HepG2 (cell line): ENCODE data around the gene CASP3. TPM values are rescaled to one million over a fixed set of nuclear protein-coding genes. Genes with fewer than 3 reads are reported as not detected.

ENCODE experiments used
- ATAC-seq: fragments of 200-7000 bp; cut with Tn5 transposase; 3 replicates; pipeline ENCODE4 v1.9.1; 2020; ENCODE audit warnings: mild to moderate bottlenecking, moderate library complexity
- BruUV-seq: library from RNA; stranded (reverse); fragments of 400-500 nt; replicated peaks from 2 replicates; lab custom pipeline; 2021; lab: Mats Ljungman, UMichigan
- CTCF ChIA-PET: fragments of 300-600 bp; formaldehyde crosslinking; extraction: SDS; loops from one replicate; lab custom pipeline; 2021; ENCODE audit warnings: low total read pairs, inconsistent platforms, low intra/inter-chr PET ratio; lab: Yijun Ruan, JAX
- POLR2A ChIA-PET: fragments of 350-600 bp; sonication (Branson Sonifier 250); formaldehyde crosslinking; loops from one replicate; lab custom pipeline; 2020; ENCODE audit warnings: antibody characterized with exemption, inconsistent platforms; lab: Yijun Ruan, JAX
- DNase-seq: peaks from one replicate; pipeline ENCODE4 v3.0.0-alpha.2; 2015; ENCODE audit warnings: low spot score
- FAIRE-seq: peaks from 3 replicates; lab custom pipeline; 2011; peaks lifted over from hg19 to GRCh38; lab: Jason Lieb, UNC
- H2AFZ ChIP-seq: one replicate; pipeline ENCODE4 v1.6.1; 2011; ENCODE audit warnings: low read length, inconsistent platforms
- H3K27ac ChIP-seq: fragments of 300-600 bp; 3 replicates; pipeline ENCODE4 v1.8.0; 2011; ENCODE audit warnings: mixed run types, mild to moderate bottlenecking, mixed read lengths, low read length, inconsistent platforms; ENCODE audit not compliant: insufficient read depth; ENCODE audit errors: extremely low read length
- H3K27me3 ChIP-seq, 2 experiments: fragments of 200-600 bp in 1 of 2; 2 replicates in 1 of 2; 3 replicates in 1 of 2; pipeline versions ENCODE4 v1.6.0 to v1.8.0; 2011; ENCODE audit warnings: low read length in 2 of 2, mild to moderate bottlenecking in 2 of 2, moderate library complexity in 2 of 2, inconsistent platforms in 1 of 2; ENCODE audit not compliant: insufficient read depth in 2 of 2, control insufficient read depth in 1 of 2
- H3K36me3 ChIP-seq, 2 experiments: fragments of 200-600 bp in 1 of 2; replicated peaks in 1 of 2; 2 replicates in 1 of 2; 3 replicates in 1 of 2; pipeline versions ENCODE4 v1.5.1 to v1.8.0; 2011; ENCODE audit warnings: low read length in 2 of 2, inconsistent platforms in 1 of 2; ENCODE audit not compliant: insufficient read depth in 2 of 2, control insufficient read depth in 1 of 2
- H3K4me1 ChIP-seq: 2 replicates; pipeline ENCODE4 v1.5.1; 2012; ENCODE audit warnings: low read length, inconsistent platforms; ENCODE audit not compliant: insufficient read depth
- H3K4me2 ChIP-seq: 2 replicates; pipeline ENCODE4 v1.6.0; 2011; ENCODE audit warnings: low read depth, low read length, inconsistent platforms
- H3K4me3 ChIP-seq, 3 experiments: fragments of 200-600 bp in 1 of 3; sonication (generic), shearing (Covaris generic) in 1 of 3; replicated peaks in 1 of 3; 2 replicates each; pipeline ENCODE4 v1.5.1; 2011 to 2016; ENCODE audit warnings: low read length in 3 of 3, inconsistent platforms in 2 of 3, low read depth in 2 of 3, mild to moderate bottlenecking in 2 of 3, control low read depth in 1 of 3, mixed read lengths in 1 of 3; ENCODE audit not compliant: insufficient read depth in 1 of 3
- H3K79me2 ChIP-seq: one replicate; pipeline ENCODE4 v1.6.1; 2011; ENCODE audit warnings: low read length, inconsistent platforms; ENCODE audit not compliant: insufficient read depth
- H3K9ac ChIP-seq: 2 replicates; pipeline ENCODE4 v1.6.0; 2011; ENCODE audit warnings: mild to moderate bottlenecking, low read depth, low read length, inconsistent platforms; ENCODE audit not compliant: insufficient read depth
- H3K9me3 ChIP-seq: 2 replicates; pipeline ENCODE4 v1.5.1; 2012; ENCODE audit warnings: mild to moderate bottlenecking, low read length
- H4K20me1 ChIP-seq: 2 replicates; pipeline ENCODE4 v1.6.0; 2011; ENCODE audit warnings: inconsistent platforms, mild to moderate bottlenecking, low read length, moderate library complexity; ENCODE audit not compliant: insufficient read depth
- ADNP ChIP-seq: sonication (generic); formaldehyde crosslinking; IDR thresholded peaks from 2 replicates; pipeline ENCODE4 v1.4.0; 2020; ENCODE audit warnings: missing genetic modification reagents
- AGO1 ChIP-seq: fragments of 200-400 bp; formaldehyde crosslinking; IDR thresholded peaks from 2 replicates; pipeline ENCODE4 v1.6.1; 2017; ENCODE audit warnings: mild to moderate bottlenecking, low read depth, low read length, moderate library complexity; ENCODE audit not compliant: poor library complexity, severe bottlenecking
- CEBPB ChIP-seq: IDR thresholded peaks from 2 replicates; pipeline ENCODE4 v1.6.1; 2011; ENCODE audit warnings: low read depth, low read length, improper control_type of control experiment, borderline replicate concordance
- GRHL1 ChIP-seq: sonication (generic); formaldehyde crosslinking; conservative IDR thresholded peaks from 2 replicates; pipeline ENCODE4 v1.8.0; 2022; ENCODE audit warnings: missing genetic modification reagents
- JUNB ChIP-seq: sonication (generic); formaldehyde crosslinking; IDR thresholded peaks from 2 replicates; pipeline ENCODE4 v1.8.0; 2022; ENCODE audit warnings: missing genetic modification reagents, mild to moderate bottlenecking, borderline replicate concordance
- PPARG ChIP-seq: conservative IDR thresholded peaks from 2 replicates; pipeline ENCODE4 v1.6.1; 2016; ENCODE audit warnings: missing biosample characterization, missing genetic modification reagents
- SRSF4 ChIP-seq: fragments of 200-400 bp; formaldehyde crosslinking; IDR thresholded peaks from one replicate; pipeline ENCODE4 v1.6.1; 2018; ENCODE audit warnings: mild to moderate bottlenecking, low read depth, low read length, moderate library complexity; ENCODE audit not compliant: poor library complexity, severe bottlenecking
- THAP11 ChIP-seq: IDR thresholded peaks from 2 replicates; pipeline ENCODE4 v1.6.1; 2016; ENCODE audit warnings: missing biosample characterization, missing genetic modification reagents
- ZNF143 ChIP-seq: sonication (generic); formaldehyde crosslinking; IDR thresholded peaks from 2 replicates; pipeline ENCODE4 v1.4.0; 2020; ENCODE audit warnings: missing genetic modification reagents
- ZNF33B ChIP-seq: sonication (generic); formaldehyde crosslinking; IDR thresholded peaks from 2 replicates; pipeline ENCODE4 v1.5.1; 2020; ENCODE audit warnings: mild to moderate bottlenecking, missing genetic modification reagents
- ZNF781 ChIP-seq: sonication (generic); formaldehyde crosslinking; IDR thresholded peaks from 2 replicates; pipeline ENCODE4 v1.5.1; 2020; ENCODE audit warnings: borderline replicate concordance, mild to moderate bottlenecking, missing genetic modification reagents; ENCODE audit errors: not compliant biosample characterization
- WGBS: methylation state at CpG from one replicate; pipeline ENCODE4 v1.1.6; 2017; ENCODE audit warnings: low lambda C conversion rate; 5-methylcytosine and 5-hydroxymethylcytosine counted together
- in situ Hi-C: cut with HindIII; loops from 2 replicates; pipeline ENCODE4 v1.10.0; 2017; ENCODE audit warnings: low pct_unique_long_range_greater_than_20kb; ENCODE audit not compliant: extremely low pct_ligation_motif_present
- intact Hi-C: fragments of 100-400 bp; cut with micrococcal nuclease; formaldehyde crosslinking; loops from one replicate; pipeline ENCODE4 v1.10.0; 2022; ENCODE audit not compliant: unreplicated experiment
- polyA plus RNA-seq, 8 experiments: library from polyadenylated mRNA; depleted of rRNA in 3 of 8; stranded (reverse) in 7 of 8; unstranded in 1 of 8; fragments of >200 nt; fragmentation: Illumina TruSeq in 4 of 8; extraction: Trizol in 4 of 8; gene quantifications; 2 replicates each; pipeline versions ENCODE4 v1.2.1 to v1.2.3, GENCODE V29; 2011 to 2016; ENCODE audit warnings: low read depth in 4 of 8, missing spikeins in 1 of 8, mixed read lengths in 1 of 8; ENCODE audit not compliant: insufficient read depth in 1 of 8
- total RNA-seq, 5 experiments: library from RNA; depleted of rRNA; stranded (reverse); fragments of >200 nt; fragmentation: Illumina TruSeq; extraction: Trizol; gene quantifications; 2 replicates each; pipeline ENCODE4 v1.2.3, GENCODE V29; 2016; ENCODE audit warnings: low read depth in 1 of 5
- TF ChIP-seq, protein P1 (sequence below): sonication (generic); formaldehyde crosslinking; IDR thresholded peaks from 2 replicates; pipeline ENCODE4 v1.4.0; 2020; ENCODE audit warnings: missing genetic modification reagents, borderline replicate concordance
- TF ChIP-seq, protein P2 (sequence below): sonication (generic); formaldehyde crosslinking; IDR thresholded peaks from 2 replicates; pipeline ENCODE4 v1.9.0; 2021; ENCODE audit warnings: missing genetic modification reagents, mild to moderate bottlenecking, borderline replicate concordance

CASP3 gene
- total and polyA plus RNA-seq, 2 of the 13 experiments (the other 11 are each of a cell fraction or from before 2014, with no cell fraction given), result 26.0 to 77.8 TPM

- TF ChIP-seq, protein P1, sequence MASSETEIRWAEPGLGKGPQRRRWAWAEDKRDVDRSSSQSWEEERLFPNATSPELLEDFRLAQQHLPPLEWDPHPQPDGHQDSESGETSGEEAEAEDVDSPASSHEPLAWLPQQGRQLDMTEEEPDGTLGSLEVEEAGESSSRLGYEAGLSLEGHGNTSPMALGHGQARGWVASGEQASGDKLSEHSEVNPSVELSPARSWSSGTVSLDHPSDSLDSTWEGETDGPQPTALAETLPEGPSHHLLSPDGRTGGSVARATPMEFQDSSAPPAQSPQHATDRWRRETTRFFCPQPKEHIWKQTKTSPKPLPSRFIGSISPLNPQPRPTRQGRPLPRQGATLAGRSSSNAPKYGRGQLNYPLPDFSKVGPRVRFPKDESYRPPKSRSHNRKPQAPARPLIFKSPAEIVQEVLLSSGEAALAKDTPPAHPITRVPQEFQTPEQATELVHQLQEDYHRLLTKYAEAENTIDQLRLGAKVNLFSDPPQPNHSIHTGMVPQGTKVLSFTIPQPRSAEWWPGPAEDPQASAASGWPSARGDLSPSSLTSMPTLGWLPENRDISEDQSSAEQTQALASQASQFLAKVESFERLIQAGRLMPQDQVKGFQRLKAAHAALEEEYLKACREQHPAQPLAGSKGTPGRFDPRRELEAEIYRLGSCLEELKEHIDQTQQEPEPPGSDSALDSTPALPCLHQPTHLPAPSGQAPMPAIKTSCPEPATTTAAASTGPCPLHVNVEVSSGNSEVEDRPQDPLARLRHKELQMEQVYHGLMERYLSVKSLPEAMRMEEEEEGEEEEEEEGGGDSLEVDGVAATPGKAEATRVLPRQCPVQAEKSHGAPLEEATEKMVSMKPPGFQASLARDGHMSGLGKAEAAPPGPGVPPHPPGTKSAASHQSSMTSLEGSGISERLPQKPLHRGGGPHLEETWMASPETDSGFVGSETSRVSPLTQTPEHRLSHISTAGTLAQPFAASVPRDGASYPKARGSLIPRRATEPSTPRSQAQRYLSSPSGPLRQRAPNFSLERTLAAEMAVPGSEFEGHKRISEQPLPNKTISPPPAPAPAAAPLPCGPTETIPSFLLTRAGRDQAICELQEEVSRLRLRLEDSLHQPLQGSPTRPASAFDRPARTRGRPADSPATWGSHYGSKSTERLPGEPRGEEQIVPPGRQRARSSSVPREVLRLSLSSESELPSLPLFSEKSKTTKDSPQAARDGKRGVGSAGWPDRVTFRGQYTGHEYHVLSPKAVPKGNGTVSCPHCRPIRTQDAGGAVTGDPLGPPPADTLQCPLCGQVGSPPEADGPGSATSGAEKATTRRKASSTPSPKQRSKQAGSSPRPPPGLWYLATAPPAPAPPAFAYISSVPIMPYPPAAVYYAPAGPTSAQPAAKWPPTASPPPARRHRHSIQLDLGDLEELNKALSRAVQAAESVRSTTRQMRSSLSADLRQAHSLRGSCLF (CRISPR knock-in tag), result no peak
- no peak for TF ChIP-seq AGO1
Observed at GRCh38 chr4:184666670-184667069, 17.4 kb upstream of the CASP3 start (continued).

- no peak for FAIRE-seq
- Histone ChIP-seq H3K9me3 (no peaks in the 10 kb centered on the region), H2AFZ (no peak overlapping the region), H3K36me3 (peaks cover 4 to 12% of the 10 kb centered on the region in 2 experiments; a peak in 2 of 5 replicates), H3K27ac (no peak overlapping the region), H4K20me1 (no peaks in the 10 kb centered on the region), H3K4me2 (no peak overlapping the region), H3K4me3 (no peak overlapping the region), H3K9ac (no peak overlapping the region), H3K79me2 (no peaks in the 10 kb centered on the region), H3K4me1 (no peaks in the 10 kb centered on the region), H3K27me3 (no peaks in the 10 kb centered on the region)
- ATAC-seq, result peak; percentile 50; the same call in 2 of the 3 replicates
- WGBS, result 80% methylated on average over 6 of the region's 6 CpGs
- CTCF ChIA-PET, result no interaction called here
- intact Hi-C loops (no loop called here), in situ Hi-C loops (no loop called here)
- BruUV-seq, result no TSS peak
- no peak for DNase-seq
- POLR2A ChIA-PET, result interaction anchor here (0.7 kb wide), 1 partner anchor 716 kb away, joined by 3 read pairs; no protein-coding TSS in a partner anchor
- TF ChIP-seq ADNP (CRISPR knock-in tag), result no peak
- TF ChIP-seq JUNB (CRISPR knock-in tag), result no peak
- no peak for TF ChIP-seq SRSF4
- TF ChIP-seq, protein P2, sequence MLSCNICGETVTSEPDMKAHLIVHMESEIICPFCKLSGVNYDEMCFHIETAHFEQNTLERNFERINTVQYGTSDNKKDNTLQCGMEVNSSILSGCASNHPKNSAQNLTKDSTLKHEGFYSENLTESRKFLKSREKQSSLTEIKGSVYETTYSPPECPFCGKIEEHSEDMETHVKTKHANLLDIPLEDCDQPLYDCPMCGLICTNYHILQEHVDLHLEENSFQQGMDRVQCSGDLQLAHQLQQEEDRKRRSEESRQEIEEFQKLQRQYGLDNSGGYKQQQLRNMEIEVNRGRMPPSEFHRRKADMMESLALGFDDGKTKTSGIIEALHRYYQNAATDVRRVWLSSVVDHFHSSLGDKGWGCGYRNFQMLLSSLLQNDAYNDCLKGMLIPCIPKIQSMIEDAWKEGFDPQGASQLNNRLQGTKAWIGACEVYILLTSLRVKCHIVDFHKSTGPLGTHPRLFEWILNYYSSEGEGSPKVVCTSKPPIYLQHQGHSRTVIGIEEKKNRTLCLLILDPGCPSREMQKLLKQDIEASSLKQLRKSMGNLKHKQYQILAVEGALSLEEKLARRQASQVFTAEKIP (CRISPR knock-in tag), result no peak
- no peak for TF ChIP-seq ZNF781 (CRISPR knock-in tag)
- peak; percentile 79 for TF ChIP-seq ZNF143
- TF ChIP-seq THAP11 (CRISPR knock-in tag), result peak; percentile 89
- TF ChIP-seq PPARG (CRISPR knock-in tag), result no peak
- TF ChIP-seq CEBPB, result peak; percentile 75; the same call in 1 of the 2 replicates
- TF ChIP-seq GRHL1 (CRISPR knock-in tag), result no peak
- no peak for TF ChIP-seq ZNF33B (CRISPR knock-in tag)
Observed at GRCh38 chr4:184664445-184665210, 15.4 kb upstream of the CASP3 start.
